ENCODE measurements around the gene TRIM41. TPM values are rescaled to one million over a fixed set of nuclear protein-coding genes. Genes with fewer than 3 reads are reported as not detected.

The TRIM41 gene
- total and polyA plus RNA-seq, 9 of the 15 experiments (the other 6 are each of a cell fraction or from before 2014, with no cell fraction given) = 1.8 to 47.6 (median 20.9) TPM

DNA sequence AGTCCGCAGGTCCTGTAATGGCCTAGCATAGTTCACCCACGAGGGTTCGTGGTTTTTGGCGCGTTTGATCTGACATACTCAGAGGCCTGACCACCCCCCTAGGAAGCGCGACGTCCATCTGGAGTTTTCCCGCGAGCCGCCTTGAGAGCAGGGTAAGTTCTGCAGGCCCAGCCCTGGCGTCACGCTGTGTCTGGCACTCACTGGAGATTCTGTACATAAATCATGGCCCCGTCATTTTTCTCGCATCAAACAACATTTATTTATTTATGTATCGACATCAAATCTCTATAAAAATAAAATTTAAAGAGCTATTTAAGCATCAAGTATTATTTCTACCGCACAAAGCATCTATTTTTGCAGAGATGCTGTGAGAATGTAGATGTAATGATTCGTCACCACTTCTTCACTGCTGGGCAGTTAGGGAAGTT, 437 bp upstream of the TRIM41 start:
- ChIA-PET POLR2A (interaction anchor here (1.1 to 1.7 kb wide), 5 partner anchors 16 to 61 kb away, joined by 4 to 8 read pairs (median 7); partner anchors contain the start of gene TRIM52), CTCF (ENCODE audit: low intra/inter-chr PET ratio) (no interaction called here)
- FAIRE-seq (no peak), DNase-seq (ENCODE audit: extremely low read depth in 1 of 4, low spot score in 3 of 4) (no peak), ATAC-seq (peak; percentile 12)
- Histone ChIP-seq H3K9ac (ENCODE audit: insufficient read depth in 1 of 2, low read depth in 2 of 2, low read length in 2 of 2) (peak overlapping the region; percentile 92 to 97), H3K36me3 (ENCODE audit: control insufficient read depth, insufficient read depth, low read length) (peaks cover 24% of the 10 kb centered on the region), H3K4me1 (replicated peaks in 1 of 2; ENCODE audit: control insufficient read depth in 2 of 2, insufficient read depth in 2 of 2, low read length in 2 of 2) (peaks cover 0 to 43% of the 10 kb centered on the region in 2 experiments; a peak in 4 of 5 replicates), H3K4me2 (ENCODE audit: insufficient read depth, low read length) (peak overlapping the region; percentile 96), H3K9me3 (replicated peaks; ENCODE audit: control insufficient read depth, insufficient read depth, low read depth, low read length) (no peaks in the 10 kb centered on the region), H3K27ac (ENCODE audit: extremely low read depth, low read depth, low read length) (peak overlapping the region; percentile 90), H2AFZ (ENCODE audit: low read depth, low read length) (peak overlapping the region; percentile 95), H3K9me1 (ENCODE audit: control insufficient read depth, insufficient read depth, low read length) (no peaks in the 10 kb centered on the region), H3K79me2 (ENCODE audit: control insufficient read depth, insufficient read depth, low read length) (peaks cover 29% of the 10 kb centered on the region), H4K20me1 (replicated peaks; ENCODE audit: control insufficient read depth, insufficient read depth, low read length) (no peaks in the 10 kb centered on the region), H3K4me3 (peak overlapping the region; percentile 86), H3K27me3 (ENCODE audit: control insufficient read depth in 2 of 2, insufficient read depth in 2 of 2, low read length in 2 of 2) (no peaks in the 10 kb centered on the region)
- under 1% methylated on average over 18 of the region's 18 CpGs for WGBS (ENCODE audit: insufficient coverage, low coverage, missing lambda C conversion rate)
- BruUV-seq (replicated peaks) = no TSS peak
- in situ Hi-C loops (cut with MboI) = no loop called here
- intact Hi-C loops (cut with micrococcal nuclease) = loop anchor here (1.0 to 2.0 kb wide), 4 partner anchors 16 to 35 kb away; no protein-coding TSS in a partner anchor
- TF ChIP-seq, protein P1, sequence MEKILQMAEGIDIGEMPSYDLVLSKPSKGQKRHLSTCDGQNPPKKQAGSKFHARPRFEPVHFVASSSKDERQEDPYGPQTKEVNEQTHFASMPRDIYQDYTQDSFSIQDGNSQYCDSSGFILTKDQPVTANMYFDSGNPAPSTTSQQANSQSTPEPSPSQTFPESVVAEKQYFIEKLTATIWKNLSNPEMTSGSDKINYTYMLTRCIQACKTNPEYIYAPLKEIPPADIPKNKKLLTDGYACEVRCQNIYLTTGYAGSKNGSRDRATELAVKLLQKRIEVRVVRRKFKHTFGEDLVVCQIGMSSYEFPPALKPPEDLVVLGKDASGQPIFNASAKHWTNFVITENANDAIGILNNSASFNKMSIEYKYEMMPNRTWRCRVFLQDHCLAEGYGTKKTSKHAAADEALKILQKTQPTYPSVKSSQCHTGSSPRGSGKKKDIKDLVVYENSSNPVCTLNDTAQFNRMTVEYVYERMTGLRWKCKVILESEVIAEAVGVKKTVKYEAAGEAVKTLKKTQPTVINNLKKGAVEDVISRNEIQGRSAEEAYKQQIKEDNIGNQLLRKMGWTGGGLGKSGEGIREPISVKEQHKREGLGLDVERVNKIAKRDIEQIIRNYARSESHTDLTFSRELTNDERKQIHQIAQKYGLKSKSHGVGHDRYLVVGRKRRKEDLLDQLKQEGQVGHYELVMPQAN (IDR thresholded peaks at IDR 0.05; ENCODE audit: borderline replicate concordance) = no peak
- no peak for TF ChIP-seq SMAD4 (CRISPR knock-in tag; conservative IDR thresholded peaks at IDR 0.05)
- TF ChIP-seq, protein P2, sequence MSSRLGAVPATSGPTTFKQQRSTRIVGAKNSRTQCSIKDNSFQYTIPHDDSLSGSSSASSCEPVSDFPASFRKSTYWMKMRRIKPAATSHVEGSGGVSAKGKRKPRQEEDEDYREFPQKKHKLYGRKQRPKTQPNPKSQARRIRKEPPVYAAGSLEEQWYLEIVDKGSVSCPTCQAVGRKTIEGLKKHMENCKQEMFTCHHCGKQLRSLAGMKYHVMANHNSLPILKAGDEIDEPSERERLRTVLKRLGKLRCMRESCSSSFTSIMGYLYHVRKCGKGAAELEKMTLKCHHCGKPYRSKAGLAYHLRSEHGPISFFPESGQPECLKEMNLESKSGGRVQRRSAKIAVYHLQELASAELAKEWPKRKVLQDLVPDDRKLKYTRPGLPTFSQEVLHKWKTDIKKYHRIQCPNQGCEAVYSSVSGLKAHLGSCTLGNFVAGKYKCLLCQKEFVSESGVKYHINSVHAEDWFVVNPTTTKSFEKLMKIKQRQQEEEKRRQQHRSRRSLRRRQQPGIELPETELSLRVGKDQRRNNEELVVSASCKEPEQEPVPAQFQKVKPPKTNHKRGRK (tag; IDR thresholded peaks at IDR 0.05) = no peak
- TF ChIP-seq, protein P3, sequence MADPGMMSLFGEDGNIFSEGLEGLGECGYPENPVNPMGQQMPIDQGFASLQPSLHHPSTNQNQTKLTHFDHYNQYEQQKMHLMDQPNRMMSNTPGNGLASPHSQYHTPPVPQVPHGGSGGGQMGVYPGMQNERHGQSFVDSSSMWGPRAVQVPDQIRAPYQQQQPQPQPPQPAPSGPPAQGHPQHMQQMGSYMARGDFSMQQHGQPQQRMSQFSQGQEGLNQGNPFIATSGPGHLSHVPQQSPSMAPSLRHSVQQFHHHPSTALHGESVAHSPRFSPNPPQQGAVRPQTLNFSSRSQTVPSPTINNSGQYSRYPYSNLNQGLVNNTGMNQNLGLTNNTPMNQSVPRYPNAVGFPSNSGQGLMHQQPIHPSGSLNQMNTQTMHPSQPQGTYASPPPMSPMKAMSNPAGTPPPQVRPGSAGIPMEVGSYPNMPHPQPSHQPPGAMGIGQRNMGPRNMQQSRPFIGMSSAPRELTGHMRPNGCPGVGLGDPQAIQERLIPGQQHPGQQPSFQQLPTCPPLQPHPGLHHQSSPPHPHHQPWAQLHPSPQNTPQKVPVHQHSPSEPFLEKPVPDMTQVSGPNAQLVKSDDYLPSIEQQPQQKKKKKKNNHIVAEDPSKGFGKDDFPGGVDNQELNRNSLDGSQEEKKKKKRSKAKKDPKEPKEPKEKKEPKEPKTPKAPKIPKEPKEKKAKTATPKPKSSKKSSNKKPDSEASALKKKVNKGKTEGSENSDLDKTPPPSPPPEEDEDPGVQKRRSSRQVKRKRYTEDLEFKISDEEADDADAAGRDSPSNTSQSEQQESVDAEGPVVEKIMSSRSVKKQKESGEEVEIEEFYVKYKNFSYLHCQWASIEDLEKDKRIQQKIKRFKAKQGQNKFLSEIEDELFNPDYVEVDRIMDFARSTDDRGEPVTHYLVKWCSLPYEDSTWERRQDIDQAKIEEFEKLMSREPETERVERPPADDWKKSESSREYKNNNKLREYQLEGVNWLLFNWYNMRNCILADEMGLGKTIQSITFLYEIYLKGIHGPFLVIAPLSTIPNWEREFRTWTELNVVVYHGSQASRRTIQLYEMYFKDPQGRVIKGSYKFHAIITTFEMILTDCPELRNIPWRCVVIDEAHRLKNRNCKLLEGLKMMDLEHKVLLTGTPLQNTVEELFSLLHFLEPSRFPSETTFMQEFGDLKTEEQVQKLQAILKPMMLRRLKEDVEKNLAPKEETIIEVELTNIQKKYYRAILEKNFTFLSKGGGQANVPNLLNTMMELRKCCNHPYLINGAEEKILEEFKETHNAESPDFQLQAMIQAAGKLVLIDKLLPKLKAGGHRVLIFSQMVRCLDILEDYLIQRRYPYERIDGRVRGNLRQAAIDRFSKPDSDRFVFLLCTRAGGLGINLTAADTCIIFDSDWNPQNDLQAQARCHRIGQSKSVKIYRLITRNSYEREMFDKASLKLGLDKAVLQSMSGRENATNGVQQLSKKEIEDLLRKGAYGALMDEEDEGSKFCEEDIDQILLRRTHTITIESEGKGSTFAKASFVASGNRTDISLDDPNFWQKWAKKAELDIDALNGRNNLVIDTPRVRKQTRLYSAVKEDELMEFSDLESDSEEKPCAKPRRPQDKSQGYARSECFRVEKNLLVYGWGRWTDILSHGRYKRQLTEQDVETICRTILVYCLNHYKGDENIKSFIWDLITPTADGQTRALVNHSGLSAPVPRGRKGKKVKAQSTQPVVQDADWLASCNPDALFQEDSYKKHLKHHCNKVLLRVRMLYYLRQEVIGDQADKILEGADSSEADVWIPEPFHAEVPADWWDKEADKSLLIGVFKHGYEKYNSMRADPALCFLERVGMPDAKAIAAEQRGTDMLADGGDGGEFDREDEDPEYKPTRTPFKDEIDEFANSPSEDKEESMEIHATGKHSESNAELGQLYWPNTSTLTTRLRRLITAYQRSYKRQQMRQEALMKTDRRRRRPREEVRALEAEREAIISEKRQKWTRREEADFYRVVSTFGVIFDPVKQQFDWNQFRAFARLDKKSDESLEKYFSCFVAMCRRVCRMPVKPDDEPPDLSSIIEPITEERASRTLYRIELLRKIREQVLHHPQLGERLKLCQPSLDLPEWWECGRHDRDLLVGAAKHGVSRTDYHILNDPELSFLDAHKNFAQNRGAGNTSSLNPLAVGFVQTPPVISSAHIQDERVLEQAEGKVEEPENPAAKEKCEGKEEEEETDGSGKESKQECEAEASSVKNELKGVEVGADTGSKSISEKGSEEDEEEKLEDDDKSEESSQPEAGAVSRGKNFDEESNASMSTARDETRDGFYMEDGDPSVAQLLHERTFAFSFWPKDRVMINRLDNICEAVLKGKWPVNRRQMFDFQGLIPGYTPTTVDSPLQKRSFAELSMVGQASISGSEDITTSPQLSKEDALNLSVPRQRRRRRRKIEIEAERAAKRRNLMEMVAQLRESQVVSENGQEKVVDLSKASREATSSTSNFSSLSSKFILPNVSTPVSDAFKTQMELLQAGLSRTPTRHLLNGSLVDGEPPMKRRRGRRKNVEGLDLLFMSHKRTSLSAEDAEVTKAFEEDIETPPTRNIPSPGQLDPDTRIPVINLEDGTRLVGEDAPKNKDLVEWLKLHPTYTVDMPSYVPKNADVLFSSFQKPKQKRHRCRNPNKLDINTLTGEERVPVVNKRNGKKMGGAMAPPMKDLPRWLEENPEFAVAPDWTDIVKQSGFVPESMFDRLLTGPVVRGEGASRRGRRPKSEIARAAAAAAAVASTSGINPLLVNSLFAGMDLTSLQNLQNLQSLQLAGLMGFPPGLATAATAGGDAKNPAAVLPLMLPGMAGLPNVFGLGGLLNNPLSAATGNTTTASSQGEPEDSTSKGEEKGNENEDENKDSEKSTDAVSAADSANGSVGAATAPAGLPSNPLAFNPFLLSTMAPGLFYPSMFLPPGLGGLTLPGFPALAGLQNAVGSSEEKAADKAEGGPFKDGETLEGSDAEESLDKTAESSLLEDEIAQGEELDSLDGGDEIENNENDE (IDR thresholded peaks at IDR 0.05; ENCODE audit: low read depth, low read length) = no peak

Data from K562 (cell line).